K562 (cell line): ENCODE measurements around the gene SPG21.

ENCODE experiments used
- CHD4 ChIP-seq: fragments of 200-600 bp; sonication (generic); IDR thresholded peaks from 3 replicates; pipeline ENCODE4 v1.6.1; 2012; ENCODE audit warnings: low read depth, mild to moderate bottlenecking, mixed read lengths, low read length, inconsistent platforms; ENCODE audit not compliant: insufficient read depth, insufficient replicate concordance, poor library complexity, severe bottlenecking
- CTCF ChIP-seq, 3 experiments: IDR thresholded peaks in 2 of 3; conservative IDR thresholded peaks in 1 of 3; 2 replicates each; pipeline ENCODE4 v1.5.1; 2011 to 2012; ENCODE audit warnings: low read length in 3 of 3, mild to moderate bottlenecking in 3 of 3, control low read depth in 2 of 3, improper control_type of control experiment in 1 of 3, inconsistent platforms in 1 of 3, low read depth in 1 of 3, mixed read lengths in 1 of 3, moderate library complexity in 1 of 3; ENCODE audit not compliant: insufficient read depth in 2 of 3
- EP300 ChIP-seq: IDR thresholded peaks from 2 replicates; pipeline ENCODE4 v1.6.1; 2012; ENCODE audit warnings: low read length, improper control_type of control experiment
- POLR3A ChIP-seq: IDR thresholded peaks from 2 replicates; pipeline ENCODE4 v1.6.1; 2011; ENCODE audit warnings: borderline replicate concordance, mild to moderate bottlenecking, moderate library complexity; ENCODE audit not compliant: insufficient read length, insufficient read depth; ENCODE audit errors: extremely low read depth
- RNF2 ChIP-seq: sonication (generic); IDR thresholded peaks from 2 replicates; pipeline ENCODE4 v1.6.1; 2016

- TF ChIP-seq CTCF (IDR thresholded peaks at IDR 0.05 in 2 of 3, conservative IDR thresholded peaks at IDR 0.05 in 1 of 3; ENCODE audit: insufficient read depth in 2 of 3, low read depth in 1 of 3, low read length in 3 of 3) (no peak), POLR3A (no peak), CHD4 (no peak), RNF2 (no peak), EP300 (no peak)
Measured at GRCh38 chr15:64923546-64923945, 66.2 kb downstream of the SPG21 start.
